Right lung (tissue), 5 donors: ENCODE measurements around the gene SLCO3A1. TPM values are rescaled to one million over a fixed set of nuclear protein-coding genes. Genes with fewer than 3 reads are reported as not detected.
"Not testable (repeated sequence)": the region's sequence is repeated elsewhere in the genome, so short reads cannot be mapped to it uniquely, and the experiment has no call there.

Experiments
- DNase-seq, 2 donors: peaks; one replicate each; pipeline ENCODE4 v3.0.0-alpha.2; 2013
- polyA plus RNA-seq, 5 donors: library from polyadenylated mRNA; unstranded; fragments of 120-200 nt; gene quantifications; one replicate each; pipeline versions ENCODE4 v1.2.1 to v1.2.3, GENCODE V29; 2013; ENCODE audit warnings: inconsistent platforms in 1 of 5, low replicate concordance in 1 of 5; ENCODE audit not compliant: insufficient read length in 5 of 5, insufficient read depth in 1 of 5

Gene SLCO3A1
- polyA plus RNA-seq, 5 donors = 9.1 to 16.4 (median 9.8) TPM

- no peak for DNase-seq
Measured at GRCh38 chr15:91939403-91939831, 85.9 kb downstream of the SLCO3A1 start.

GRCh38 chr15:91940496-91941381 lies 87.2 kb downstream of the SLCO3A1 start:
- DNase-seq = no peak

DNA sequence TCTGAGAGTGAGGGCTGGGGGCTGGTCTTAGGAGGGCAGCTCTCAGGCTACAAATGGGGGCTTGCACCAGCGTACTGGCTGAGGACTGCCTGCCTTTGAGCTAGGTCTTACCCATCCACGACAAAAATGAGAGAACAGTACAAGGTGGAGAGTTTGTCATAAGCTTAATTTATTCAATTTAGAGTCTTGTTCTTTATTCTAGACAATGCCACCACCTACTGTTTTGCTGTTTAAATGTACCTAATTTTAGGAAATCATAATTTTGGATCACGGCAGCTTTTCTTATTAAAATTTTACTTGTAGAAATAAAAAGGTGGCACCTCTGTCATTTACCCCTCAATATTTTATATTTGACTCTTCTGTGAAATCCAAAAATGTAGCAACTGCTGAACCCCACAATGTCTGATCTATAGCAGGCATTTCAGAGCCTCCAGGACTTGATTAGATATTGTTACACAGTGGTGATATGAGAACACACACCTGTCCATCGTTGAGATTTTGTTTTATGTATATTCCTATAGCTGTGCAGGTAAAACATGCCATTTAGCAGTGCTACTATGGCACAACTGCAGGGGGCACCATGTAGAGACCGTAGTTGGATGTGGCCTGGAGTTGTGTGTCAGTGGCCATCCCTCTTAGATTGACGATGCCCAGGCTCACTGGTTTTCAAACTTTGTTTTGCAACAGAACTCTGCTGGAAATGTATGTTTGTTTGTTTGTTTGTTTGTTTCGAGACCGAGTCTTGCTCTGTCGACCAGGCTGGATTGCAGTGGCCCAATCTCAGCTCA lies 88.6 kb downstream of the SLCO3A1 start:
- DNase-seq = no peak

GRCh38 chr15:91942720-91943394 lies 89.3 kb downstream of the SLCO3A1 start:
- peak; percentile 90 to 92 for DNase-seq

DNA sequence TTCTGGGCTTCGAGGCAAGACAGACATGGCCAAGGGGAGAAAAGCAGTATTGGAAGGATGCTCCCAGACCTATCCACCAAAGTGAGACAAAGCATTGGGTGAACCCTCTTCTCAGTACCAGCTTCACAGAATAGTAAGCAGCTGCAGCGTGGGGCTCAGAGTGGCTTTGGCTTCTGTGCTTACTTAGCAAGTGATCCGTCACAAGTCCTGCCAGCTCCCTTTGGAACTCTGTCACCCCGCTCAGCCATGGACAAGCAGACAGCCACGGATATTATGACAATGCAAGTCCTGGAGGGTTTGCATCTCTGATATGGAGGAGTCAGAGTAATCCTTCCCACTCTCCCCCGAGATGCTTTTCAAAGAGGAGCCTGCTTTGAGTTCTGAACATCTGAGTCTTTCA lies 90.8 kb downstream of the SLCO3A1 start:
- no peak for DNase-seq

- DNase-seq = no peak
Measured at GRCh38 chr15:91945385-91945784, 91.9 kb downstream of the SLCO3A1 start.

- no peak for DNase-seq
Measured at GRCh38 chr15:91946075-91946474, 92.6 kb downstream of the SLCO3A1 start.

GRCh38 chr15:91946581-91947292 lies 93.2 kb downstream of the SLCO3A1 start:
- DNase-seq = no peak

GRCh38 chr15:91947293-91947679 lies 93.8 kb downstream of the SLCO3A1 start:
- DNase-seq = no peak

DNA sequence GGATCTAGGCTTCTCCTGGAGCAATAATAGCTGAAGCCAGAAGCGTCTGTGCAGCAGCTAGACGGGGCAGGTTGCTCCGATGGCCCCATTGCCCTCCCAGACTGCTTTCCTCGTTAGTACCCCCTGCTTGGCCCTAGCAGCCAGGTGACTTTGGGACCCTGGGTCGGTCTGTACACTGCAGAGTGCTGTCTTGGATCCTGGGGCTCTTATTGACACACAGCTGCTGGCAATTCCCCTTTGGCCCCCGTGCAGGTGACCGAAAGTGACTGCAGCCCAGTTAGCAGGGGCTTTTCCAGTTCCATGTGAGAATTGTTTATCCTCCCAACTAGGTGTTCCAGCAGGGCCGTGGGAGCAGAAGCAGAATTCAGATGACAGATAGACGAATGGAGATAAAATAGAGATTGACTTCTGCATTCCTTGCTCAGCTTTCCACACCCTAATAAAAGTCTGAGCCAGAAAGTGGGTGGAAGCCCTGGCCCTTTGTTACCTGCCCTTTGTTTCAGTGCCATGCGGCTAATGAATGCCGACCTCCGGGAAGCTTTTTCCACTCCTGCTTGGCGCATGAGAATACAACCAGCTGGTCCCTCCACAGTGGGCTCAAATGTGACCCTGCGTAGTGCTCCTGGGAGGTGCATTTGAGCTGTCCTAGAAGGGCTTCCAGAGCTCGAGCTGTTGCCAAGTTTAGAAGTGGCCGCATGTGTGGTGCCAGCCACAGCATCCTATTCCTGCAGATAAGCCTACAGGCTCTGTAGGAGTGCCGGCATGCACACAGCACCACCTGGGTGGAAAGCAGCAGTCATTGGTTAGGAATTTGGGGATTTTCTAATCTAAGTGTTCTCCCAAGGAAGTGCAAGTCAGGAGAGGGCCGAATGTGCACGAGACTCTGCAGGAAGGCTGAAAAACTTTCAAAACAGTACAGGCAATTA lies 94.4 kb downstream of the SLCO3A1 start:
- no peak for DNase-seq

DNA sequence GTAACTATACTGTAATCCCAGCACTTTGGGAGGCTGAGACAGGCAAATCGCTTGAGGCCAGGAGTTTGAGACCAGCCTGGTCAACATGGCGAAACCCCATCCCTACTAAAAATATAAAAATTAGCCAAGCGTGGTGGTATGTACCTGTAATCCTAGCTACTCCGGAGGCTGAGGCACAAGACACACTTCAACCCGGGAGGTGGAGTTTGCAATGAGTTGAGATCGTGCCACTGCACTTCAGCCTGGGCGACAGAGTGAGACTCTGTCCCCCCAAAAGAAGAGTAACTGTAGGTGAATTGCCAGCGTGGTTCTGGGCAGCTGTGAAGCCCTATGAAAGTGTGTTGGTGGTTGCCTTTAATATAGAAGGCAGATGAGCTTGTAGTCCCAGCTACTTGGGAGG lies 95.9 kb downstream of the SLCO3A1 start:
- DNase-seq = no peak

GRCh38 chr15:91950054-91950453 lies 96.5 kb downstream of the SLCO3A1 start:
- DNase-seq = no peak

DNA sequence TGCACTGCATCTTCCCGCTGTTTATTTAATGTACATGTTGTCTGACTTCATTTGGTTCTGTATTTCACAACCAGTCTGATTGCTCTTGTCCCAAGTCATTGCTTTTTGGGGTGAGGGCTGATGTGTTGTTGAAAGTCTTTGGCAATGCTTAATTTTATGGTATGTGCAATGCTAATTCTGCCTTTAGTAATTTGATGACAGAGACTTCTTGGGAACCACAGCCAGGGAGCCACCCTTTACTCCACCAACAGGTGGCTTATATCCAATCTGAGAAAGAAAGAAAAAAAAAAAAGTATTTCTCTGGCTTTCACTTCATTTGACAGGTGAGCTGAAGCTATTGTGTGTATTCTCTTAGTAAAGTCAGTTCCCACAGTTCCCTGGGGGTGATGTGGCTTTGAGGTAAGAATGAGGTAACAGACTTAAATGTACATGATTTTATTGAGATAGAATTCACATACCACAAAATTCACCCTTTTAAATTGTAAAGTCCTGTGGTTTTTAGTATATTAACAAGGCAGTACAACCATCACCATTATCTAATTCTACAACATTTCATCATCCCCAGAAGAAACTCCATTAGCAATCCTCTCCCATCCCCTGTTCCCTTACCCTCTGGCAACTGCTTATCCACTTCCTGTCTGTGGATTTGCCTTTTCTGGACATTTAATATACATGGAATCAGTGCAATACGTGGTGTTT lies 97.3 kb downstream of the SLCO3A1 start:
- DNase-seq = peak in 1 of 2 donors; percentile 49

DNA sequence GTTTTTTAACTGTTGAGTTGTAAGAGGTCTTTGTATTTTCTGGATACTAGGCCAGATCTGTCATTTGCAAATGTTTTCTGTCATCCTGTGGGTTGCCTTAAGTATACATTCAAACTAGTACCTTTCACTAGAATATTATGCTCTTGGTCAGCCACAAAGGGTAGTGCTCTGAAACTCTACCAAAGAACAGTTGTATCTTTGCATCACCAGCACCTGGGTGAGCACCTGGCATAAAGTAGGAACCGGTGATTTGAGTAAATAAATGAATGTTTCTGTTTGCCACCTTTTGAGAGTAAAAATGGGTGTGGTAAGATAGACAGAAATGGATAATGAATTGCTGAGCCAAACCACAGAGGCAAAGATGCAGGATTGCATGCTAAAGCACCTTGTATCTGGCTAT lies 98.7 kb downstream of the SLCO3A1 start:
- no peak for DNase-seq

DNA sequence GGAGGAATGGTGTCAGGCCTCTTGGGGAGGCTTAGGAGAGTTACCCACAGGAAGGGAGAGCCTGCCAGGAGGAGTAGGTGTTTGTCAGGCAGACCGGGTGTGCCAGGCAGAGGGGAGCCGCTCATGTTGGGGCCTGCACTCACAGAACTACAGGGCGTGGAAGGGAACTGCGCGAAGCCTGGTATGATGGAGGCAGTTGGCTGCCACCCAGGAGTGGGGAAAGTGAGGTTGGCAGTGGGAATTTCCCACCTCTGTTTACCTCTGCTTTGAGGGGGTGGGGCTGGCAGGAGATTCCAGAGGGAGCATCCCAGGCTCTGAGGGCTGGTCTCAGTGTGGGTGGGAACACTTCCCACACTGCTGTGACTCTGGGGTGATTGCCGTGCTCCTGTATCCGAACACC lies 99.9 kb downstream of the SLCO3A1 start:
- no peak for DNase-seq

DNA sequence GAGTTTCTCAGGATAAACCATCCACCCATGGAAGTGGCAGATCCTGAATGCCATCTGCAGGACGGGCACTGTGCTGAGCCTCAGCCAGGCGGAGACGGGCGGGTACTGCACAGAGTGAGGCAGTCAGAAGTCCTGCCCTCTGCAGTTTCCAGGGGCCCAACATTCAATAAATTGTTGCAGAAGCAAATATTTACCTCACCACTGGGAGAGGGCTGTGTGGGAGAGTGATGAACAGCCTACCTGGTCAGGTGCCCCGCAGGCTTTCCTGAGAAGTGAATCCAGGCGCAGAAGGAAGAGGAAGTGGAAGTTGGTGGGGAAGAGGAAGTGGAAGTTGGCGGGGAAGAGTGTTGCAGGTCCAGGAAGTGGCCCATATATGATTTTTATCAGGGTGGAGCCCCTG lies 100.8 kb downstream of the SLCO3A1 start:
- DNase-seq = no peak

DNA sequence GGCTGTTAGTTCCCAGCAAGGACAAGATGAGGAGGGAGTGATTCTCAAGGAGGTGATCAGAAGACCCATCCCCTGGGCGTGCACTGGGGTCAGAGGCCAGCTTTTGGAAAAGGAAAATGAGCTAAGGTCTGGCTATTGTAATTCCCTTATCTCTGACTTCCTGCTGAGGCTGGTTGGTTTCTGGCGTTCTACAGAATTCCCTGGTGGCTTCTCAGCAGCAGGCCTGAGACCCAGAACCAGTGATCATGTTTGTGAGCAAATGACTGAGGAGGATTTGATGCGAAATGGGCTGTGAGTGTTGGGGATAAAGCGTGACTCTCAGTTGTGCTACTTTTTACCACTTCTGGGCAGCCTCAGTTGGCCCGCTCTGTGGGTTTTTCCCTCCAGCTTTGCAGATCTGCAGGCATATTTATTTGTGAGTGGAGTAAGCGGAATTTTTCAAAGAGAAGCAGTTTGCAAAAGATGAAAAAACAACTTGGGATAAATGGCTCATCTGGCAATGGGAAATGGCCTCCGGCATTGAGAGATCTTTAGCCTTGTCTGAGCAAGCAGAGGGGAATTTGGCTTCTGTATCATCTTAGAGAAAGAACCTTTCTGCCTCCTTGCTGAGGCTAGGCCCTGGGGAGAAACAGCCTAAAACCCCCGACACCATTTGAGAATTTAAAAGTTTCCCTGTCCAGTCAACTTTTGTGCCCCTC lies 102.7 kb downstream of the SLCO3A1 start:
- no peak for DNase-seq

- no peak for DNase-seq
Measured at GRCh38 chr15:91961357-91961756, 107.8 kb downstream of the SLCO3A1 start.

- not testable (repeated sequence) for DNase-seq
Measured at GRCh38 chr15:91963747-91964146, 110.2 kb downstream of the SLCO3A1 start.
